GM19397 (cell line): ENCODE results near the gene RAB3B.

Source experiments
- ATAC-seq: cut with Tn5 transposase; IDR thresholded peaks from one replicate; pipeline ENCODE4 v1.9.1; 2021; ENCODE audit warnings: mild to moderate bottlenecking, moderate library complexity; ENCODE audit not compliant: unreplicated experiment

RAB3B gene

GRCh38 chr1:51957618-51958017 lies 32.9 kb downstream of the RAB3B start:
- no peak for ATAC-seq

- ATAC-seq = no peak
These were observed 33.7 kb downstream of the RAB3B start for GRCh38 chr1:51956528-51957509.

DNA sequence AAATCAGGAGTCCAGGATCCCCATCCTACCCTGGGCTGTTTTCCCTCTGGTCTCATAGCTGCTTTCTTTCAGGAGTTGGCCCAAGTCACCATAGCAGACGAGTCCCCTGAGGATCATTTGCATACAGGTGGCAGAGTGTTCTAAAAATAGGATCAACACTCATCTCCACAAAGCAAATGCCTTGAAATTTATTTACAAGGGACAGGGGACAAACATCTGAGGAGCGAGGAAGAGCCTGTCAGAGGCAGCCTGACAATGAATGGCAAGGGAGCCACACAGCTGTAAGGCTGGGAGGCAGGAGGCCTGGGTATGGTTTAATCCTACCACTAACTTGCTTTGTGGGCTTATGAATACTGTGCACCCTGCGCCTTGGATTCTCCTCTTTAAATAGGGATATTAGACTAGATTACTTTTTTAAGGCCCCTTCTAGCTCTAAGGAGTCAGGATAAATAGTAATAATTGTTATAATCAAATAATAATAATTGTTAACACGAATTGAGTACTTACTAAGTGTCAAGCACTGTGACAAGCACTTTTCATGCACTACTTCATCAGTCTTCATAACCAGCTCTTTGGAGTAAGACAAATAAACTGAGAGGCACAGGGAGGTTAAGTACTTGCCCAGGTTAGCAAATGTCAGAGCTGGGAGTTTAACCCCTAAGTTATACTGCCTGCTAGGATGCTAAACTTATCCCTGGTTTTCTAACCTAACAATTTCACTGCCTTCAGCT lies 34.5 kb downstream of the RAB3B start:
- no peak for ATAC-seq

DNA sequence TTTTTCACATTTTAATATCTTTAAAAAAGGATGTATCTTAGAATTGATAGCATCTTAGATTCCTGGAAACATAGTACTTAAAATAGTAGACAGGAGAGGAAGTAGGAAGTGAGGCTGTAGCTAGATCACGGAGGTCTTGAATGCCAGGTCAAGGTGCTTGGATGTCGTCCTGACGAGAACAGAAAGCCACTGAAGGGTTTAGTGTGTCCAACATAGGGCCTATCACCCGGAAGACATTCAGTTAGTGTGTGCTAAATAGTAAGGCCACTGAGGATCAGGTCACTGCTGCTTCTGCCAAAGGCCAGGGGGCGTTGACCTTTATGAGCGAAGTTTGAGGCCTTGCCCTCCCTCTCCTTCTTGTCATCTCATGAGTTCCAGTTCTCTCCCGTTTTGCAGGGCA lies 35.7 kb downstream of the RAB3B start:
- no peak for ATAC-seq

DNA sequence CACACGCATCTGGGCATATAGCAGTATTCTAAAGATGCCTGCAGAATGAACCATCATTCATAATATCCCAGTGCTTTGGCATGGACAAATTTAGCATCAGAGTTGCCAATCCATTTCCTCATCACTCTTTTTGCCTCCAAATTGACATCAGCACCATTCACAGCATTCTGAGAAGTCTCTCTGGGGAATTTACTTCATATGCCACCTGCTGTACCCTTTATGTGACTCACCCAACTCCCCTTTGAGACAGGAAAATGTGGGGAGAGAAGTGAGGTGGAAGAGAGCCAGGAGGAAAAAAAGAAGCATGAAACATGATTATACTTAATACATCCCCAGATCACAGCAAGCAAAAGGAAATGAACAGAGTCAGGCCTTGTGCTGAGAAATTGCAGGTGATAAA lies 37.4 kb downstream of the RAB3B start:
- ATAC-seq = no peak

GRCh38 chr1:51952638-51953037 lies 37.9 kb downstream of the RAB3B start:
- ATAC-seq = no peak

GRCh38 chr1:51950701-51951100 lies 39.8 kb downstream of the RAB3B start:
- no peak for ATAC-seq

DNA sequence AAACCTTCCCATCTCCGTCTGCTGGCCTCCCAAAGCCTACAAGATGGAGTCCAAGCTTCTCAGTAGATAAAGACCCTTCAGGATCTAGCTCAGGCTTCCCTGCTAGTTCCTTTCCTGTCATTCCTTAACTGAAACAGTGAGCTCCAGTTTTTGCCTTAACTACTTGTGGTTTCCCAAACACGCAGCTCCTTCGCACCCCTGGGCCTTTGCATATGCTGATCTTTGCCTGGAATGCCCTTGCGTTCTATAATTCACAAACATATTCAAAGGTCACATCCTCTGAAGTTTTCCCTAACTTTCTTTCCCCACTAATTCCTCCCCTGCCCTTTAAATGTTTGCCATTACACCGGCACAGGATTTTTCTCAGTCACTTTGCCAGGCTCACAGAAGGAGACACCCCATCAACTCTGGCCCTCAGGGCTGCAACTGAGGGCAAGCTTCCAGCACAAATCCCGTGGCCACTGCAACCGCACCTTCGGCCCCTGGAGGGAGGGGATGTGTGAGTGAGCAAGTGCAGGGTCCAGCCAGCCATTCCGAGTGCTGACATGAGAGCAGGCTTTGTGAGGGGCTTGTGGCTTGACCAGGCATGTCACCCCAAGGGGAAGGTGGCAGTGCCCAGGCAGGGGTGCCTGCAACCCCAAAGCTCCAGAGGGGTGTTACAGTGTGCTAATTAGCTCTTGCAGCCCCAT lies 41.3 kb downstream of the RAB3B start:
- no peak for ATAC-seq

DNA sequence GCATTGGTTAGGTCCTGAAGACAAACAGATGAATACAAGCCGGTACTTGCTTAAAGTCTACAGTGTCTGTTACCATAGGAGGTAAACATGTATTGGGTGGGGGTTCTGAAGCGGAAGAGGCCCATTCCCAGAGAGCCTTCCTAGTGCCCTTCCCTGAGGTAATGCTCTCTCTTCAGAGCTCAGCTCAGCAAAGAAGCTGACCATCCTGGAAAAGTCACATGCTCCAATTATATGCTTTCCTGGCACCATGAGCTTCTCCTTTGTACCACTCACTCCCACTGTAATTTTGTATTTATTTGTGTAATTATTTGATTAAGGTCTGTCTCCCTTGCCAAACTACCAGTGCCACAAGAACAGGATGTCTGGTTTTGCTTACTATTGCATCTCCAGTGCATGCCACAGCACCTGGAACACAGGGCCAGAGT lies 42.0 kb downstream of the RAB3B start:
- no peak for ATAC-seq

DNA sequence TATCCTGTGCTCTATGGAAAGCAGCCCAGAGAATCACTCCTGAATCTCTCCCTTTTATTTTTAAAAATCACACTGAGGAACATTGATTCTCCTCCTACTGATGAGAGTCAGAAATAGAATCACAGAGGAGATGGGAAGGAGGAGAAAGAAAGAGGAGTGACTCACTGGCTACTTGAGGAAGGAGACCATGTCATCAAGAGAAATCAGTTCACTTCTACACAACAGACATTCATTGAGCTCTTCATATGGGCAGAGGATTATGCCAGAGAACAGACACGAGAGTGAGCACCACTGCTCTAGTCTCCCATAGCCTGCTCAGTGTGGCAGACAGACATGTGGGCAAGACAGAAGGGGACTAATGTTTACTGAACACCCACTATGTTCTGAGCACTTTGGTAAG lies 44.2 kb downstream of the RAB3B start:
- ATAC-seq = no peak

- no peak for ATAC-seq
These were observed 44.9 kb downstream of the RAB3B start for GRCh38 chr1:51945591-51945990.

GRCh38 chr1:51942281-51942680 lies 48.2 kb downstream of the RAB3B start:
- no peak for ATAC-seq

GRCh38 chr1:51941528-51941927 lies 49.0 kb downstream of the RAB3B start:
- ATAC-seq = no peak

DNA sequence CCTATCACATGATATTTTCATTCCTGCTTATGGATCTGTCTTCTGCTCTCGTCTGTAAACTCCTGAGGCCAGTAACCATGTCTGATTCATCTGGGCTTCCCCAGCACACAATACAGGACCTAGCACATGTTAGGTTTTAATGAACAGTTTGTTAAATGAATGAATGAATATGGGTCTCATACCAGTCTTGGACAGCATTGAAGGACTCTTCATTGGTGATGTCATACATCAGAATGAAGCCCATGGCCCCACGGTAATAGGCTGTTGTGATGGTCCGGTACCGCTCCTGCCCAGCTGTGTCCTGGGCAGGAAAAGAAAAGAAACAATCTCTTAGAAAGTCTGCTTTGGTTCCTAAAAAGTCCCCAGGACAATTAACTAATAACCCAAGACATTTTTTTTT lies 53.4 kb downstream of the RAB3B start:
- ATAC-seq = no peak

GRCh38 chr1:51936531-51936930 lies 54.0 kb downstream of the RAB3B start:
- no peak for ATAC-seq

- ATAC-seq = no peak
These were observed 57.2 kb downstream of the RAB3B start for GRCh38 chr1:51933344-51933743.

GRCh38 chr1:51930329-51930728 lies 60.2 kb downstream of the RAB3B start:
- no peak for ATAC-seq

DNA sequence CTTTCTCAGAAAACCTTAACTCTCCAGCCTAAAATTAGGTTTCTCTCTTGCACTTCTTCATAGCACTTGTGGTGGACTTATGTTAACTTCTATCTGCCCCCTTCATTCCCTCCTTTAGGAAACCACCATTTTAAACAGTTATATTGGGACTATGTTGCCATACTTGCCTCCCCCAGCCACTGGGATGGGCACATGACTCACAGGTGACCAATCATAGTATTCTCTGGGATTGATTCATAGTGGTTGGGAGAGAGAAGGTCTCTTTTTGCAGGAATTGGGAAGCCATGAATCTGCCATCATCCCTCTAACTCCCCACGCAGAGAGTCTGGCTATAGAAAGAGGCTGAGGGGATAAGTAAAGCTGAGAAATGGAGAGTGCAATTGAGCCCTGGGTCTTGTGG lies 61.6 kb downstream of the RAB3B start:
- no peak for ATAC-seq

- ATAC-seq = no peak
These were observed 63.5 kb downstream of the RAB3B start for GRCh38 chr1:51927029-51927428.

DNA sequence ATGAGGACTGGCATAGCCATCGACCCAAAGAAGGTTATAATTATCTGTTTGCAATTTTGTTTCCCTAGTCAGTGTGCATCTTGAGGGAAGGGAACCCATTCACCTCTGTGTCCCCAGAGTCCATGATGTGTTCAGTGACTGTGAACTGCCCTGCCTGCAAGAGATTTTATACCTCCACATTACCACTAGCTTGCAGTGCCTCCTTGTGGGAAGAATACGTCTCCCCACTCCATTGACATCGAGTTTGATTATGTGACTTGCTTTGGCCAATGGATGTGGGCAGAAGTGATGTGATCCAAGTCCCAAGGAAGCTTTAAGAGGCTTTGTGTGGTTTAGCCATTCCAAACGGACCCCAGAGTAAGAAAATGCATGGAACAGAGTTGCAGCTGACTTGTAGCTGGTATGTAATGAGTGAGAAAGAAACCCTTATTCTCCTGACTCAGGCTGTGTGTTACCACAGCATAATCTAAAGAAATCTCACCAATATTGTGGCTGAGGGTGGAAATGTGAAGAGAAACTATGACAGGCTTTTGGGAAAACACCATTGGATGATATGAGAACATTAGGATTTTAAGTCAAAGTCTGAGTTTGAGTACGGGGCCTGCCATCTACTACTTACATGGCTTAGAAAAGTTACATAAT lies 64.2 kb downstream of the RAB3B start:
- ATAC-seq = no peak

DNA sequence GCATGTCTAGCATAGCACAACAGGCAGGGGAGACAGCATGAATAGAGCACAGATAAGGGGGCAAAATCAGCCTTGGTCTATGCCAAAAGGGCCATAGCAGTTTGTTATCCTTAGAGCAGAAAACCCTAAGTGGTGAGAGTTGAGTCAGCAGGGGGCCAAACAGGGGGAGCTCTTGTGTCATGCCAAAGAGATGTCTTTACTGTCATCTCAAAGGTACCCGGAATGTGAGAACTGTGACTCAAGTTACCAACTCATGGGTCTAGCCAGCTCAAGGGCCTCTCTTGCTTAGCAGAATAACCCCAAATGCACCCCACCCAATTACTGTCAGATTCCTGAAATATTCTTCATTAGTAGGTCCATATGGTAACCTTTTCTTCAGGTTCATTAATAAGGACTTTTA lies 66.0 kb downstream of the RAB3B start:
- no peak for ATAC-seq
